Esophagus squamous epithelium (tissue), 5 donors: ENCODE results near the gene ADAM12. TPM values are rescaled to one million over a fixed set of nuclear protein-coding genes. Genes with fewer than 3 reads are reported as not detected.

Experiments
- DNase-seq: peaks from one replicate; lab custom pipeline; 2025; lab: John Stamatoyannopoulos, UW
- H3K27ac ChIP-seq, 4 donors: fragments of 200-600 bp; sonication (generic); one replicate each; pipeline ENCODE4 v1.5.1; 2016 to 2019; ENCODE audit warnings: mild to moderate bottlenecking in 1 of 4
- H3K27me3 ChIP-seq, 4 donors: fragments of 200-600 bp; sonication (generic); 1 replicate in 3 of 4; 2 replicates in 1 of 4; pipeline versions ENCODE4 v1.5.1 to v1.6.0; 2017 to 2021; ENCODE audit warnings: antibody characterized with exemption in 1 of 4
- H3K36me3 ChIP-seq, 3 donors: fragments of 200-600 bp; sonication (generic); one replicate each; pipeline ENCODE4 v1.5.1; 2016 to 2019
- H3K4me1 ChIP-seq, 3 donors: fragments of 200-600 bp; sonication (generic); one replicate each; pipeline ENCODE4 v1.5.1; 2017 to 2019
- H3K4me3 ChIP-seq, 4 donors: fragments of 200-600 bp; sonication (generic); 1 replicate in 3 of 4; 2 replicates in 1 of 4; pipeline ENCODE4 v1.5.1; 2016 to 2019; ENCODE audit warnings: mild to moderate bottlenecking in 2 of 4, moderate library complexity in 1 of 4
- H3K9me3 ChIP-seq, 3 donors: fragments of 200-600 bp; sonication (generic); one replicate each; pipeline ENCODE4 v1.5.1; 2016 to 2019
- POLR2A ChIP-seq, 4 donors: fragments of 450-650 bp; IDR thresholded peaks; one replicate each; pipeline ENCODE4 v1.6.1; 2017; ENCODE audit warnings: antibody characterized with exemption in 4 of 4, mild to moderate bottlenecking in 4 of 4, moderate library complexity in 3 of 4
- WGBS, 2 donors: methylation state at CpG; one replicate each; pipeline ENCODE4 v1.1.5; 2018; 5-methylcytosine and 5-hydroxymethylcytosine counted together
- intact Hi-C: fragments of 100-400 bp; cut with DNase I; formaldehyde crosslinking; loops from one replicate; pipeline ENCODE4 v1.15.0; 2022
- total RNA-seq, 4 donors: library from RNA; depleted of rRNA; stranded (reverse); fragments of >200 nt; gene quantifications; one replicate each; pipeline ENCODE4 v1.1.0, GENCODE V29; 2016
- TF ChIP-seq, protein P1 (sequence below), 6 experiments: fragments of 450-650 bp in 4 of 6; fragments of 200-600 bp in 2 of 6; sonication (generic) in 2 of 6; IDR thresholded peaks; one replicate each; pipeline ENCODE4 v1.5.1; 2016 to 2019; ENCODE audit warnings: antibody characterized with exemption in 6 of 6, mild to moderate bottlenecking in 4 of 6, moderate library complexity in 4 of 6
- donor health status: DM: yes; HTN: yes; CAD: no.

Gene ADAM12, protein sequence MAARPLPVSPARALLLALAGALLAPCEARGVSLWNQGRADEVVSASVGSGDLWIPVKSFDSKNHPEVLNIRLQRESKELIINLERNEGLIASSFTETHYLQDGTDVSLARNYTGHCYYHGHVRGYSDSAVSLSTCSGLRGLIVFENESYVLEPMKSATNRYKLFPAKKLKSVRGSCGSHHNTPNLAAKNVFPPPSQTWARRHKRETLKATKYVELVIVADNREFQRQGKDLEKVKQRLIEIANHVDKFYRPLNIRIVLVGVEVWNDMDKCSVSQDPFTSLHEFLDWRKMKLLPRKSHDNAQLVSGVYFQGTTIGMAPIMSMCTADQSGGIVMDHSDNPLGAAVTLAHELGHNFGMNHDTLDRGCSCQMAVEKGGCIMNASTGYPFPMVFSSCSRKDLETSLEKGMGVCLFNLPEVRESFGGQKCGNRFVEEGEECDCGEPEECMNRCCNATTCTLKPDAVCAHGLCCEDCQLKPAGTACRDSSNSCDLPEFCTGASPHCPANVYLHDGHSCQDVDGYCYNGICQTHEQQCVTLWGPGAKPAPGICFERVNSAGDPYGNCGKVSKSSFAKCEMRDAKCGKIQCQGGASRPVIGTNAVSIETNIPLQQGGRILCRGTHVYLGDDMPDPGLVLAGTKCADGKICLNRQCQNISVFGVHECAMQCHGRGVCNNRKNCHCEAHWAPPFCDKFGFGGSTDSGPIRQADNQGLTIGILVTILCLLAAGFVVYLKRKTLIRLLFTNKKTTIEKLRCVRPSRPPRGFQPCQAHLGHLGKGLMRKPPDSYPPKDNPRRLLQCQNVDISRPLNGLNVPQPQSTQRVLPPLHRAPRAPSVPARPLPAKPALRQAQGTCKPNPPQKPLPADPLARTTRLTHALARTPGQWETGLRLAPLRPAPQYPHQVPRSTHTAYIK
- total RNA-seq, result 1 to 10 TPM in 1 of 4 donors, under 1 TPM in 2, not detected in 1; 0.57 to 1.1 (median 0.76) TPM

DNA sequence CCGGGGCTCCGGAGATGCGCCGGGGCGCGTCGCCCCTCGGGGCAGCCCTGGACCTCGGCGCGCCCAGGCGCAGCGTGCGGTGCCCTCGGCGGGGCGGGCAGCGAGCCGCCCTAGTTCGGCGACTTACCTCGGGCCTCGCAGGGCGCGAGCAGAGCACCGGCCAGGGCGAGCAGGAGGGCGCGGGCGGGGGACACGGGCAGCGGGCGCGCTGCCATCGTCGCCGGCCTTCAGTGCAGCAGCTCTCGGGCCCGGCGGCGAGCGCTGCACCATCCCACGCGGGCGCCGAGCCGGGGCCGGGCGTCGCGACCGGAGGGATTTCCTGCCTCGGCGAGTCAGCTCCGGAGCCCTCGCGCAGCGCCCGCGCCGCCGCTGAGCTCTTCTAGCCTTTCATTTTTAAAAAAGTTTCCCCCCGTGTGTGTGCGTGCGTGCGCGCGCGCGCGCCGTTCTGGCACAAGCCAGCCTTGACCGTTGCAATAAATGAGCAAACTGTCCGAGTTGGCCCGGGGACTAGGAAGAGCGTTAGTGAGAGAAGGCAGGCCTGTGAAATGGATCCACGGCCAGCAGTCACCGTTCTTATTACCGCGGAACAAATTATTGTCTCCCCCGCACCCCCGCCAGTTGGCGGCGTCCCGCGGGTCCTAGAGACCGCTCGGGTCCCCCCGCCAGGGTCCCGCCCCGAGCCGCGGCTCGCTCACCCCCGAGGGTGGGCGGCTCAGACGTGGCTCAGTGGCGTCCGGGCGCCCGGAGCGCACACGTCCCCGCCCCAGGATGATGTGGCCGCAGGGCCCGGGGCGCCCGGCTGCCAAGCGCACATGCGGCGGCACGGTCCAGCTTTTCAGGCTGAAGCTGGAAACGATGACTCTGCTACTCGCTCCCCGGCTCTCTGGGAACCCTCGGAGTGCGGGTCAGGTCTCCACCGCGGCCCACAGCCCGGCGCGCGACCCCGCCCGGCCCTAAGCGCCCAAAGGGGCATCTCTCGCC, at the start of gene ADAM12:
Gene ADAM12, minus strand, starts transcription at position 547 of the 981 bp plus-strand sequence. Its CDS starts 332 bp downstream, at position 215.
- WGBS, 2 donors, result 3 to 7% methylated on average over 24 to 25 of the region's 127 CpGs
- TF ChIP-seq, protein P1, sequence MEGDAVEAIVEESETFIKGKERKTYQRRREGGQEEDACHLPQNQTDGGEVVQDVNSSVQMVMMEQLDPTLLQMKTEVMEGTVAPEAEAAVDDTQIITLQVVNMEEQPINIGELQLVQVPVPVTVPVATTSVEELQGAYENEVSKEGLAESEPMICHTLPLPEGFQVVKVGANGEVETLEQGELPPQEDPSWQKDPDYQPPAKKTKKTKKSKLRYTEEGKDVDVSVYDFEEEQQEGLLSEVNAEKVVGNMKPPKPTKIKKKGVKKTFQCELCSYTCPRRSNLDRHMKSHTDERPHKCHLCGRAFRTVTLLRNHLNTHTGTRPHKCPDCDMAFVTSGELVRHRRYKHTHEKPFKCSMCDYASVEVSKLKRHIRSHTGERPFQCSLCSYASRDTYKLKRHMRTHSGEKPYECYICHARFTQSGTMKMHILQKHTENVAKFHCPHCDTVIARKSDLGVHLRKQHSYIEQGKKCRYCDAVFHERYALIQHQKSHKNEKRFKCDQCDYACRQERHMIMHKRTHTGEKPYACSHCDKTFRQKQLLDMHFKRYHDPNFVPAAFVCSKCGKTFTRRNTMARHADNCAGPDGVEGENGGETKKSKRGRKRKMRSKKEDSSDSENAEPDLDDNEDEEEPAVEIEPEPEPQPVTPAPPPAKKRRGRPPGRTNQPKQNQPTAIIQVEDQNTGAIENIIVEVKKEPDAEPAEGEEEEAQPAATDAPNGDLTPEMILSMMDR (IDR thresholded peaks at IDR 0.05), result no peak
- TF ChIP-seq POLR2A (IDR thresholded peaks at IDR 0.05), result no peak
- no peaks in the 10 kb centered on the region for H3K9me3 ChIP-seq
- no peak for DNase-seq
- peaks cover 0 to 61% (median 2%) of the 10 kb centered on the region in 4 donors for H3K27me3 ChIP-seq
- peak within 1 kb of the TSS; percentile 31 to 74 (median 46) for H3K4me3 ChIP-seq
- intact Hi-C loops, result no loop called here
- H3K4me1 ChIP-seq, result peaks cover 7 to 30% (median 13%) of the 10 kb centered on the region in 3 donors
- H3K27ac ChIP-seq, result peak within 1 kb of the TSS in 3 of 4 donors; percentile 5 to 52 (median 39)
- H3K36me3 ChIP-seq, result no peaks in the 10 kb centered on the region

DNA sequence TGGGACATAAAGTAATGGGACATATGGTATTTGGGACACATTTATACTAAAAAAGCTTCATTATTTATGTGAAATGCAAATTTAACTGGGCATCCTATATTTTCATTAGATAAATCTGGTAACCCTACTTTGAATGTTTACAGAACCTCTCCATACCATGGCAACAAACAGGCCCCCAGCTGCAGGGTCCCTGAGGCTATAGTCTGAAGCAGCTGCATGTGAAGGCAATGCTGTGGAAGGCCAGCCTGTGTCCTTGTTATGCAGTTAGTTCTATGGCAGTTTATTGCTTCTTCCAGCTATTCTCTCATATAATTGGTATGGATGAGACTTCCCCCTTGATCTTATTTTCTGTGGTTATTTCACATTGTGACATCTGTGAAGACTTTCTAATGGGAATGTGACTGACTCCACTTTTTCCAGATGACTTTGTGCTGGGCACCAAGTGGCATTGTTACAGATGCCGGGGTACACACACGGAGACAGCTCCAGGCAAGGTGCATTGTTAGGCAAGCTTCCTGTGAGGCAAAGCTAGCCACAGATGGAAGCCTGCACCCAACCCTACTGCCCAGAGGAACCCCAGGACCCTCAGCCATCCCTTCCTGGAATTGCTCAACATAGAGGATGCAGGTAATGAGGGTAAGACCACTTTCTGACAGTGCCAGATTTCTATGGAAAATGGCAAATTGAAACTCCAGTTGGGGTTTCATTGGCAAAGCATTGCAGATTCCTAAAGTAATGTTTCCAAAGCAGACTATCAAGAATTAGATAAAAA, 49.5 kb upstream of the ADAM12 start:
- Histone ChIP-seq H3K27me3 (peaks cover 0 to 16% (median 0%) of the 10 kb centered on the region in 4 donors), H3K4me3 (no peak overlapping the region), H3K4me1 (no peaks in the 10 kb centered on the region), H3K27ac (no peak overlapping the region), H3K9me3 (peaks cover 0 to 7% (median 0%) of the 10 kb centered on the region in 3 donors), H3K36me3 (no peaks in the 10 kb centered on the region)
- no peak for DNase-seq
- 58 to 71% methylated on average over 2 of the region's 2 CpGs for WGBS, 2 donors
- TF ChIP-seq, protein P1 (IDR thresholded peaks at IDR 0.05), result no peak
- TF ChIP-seq POLR2A (IDR thresholded peaks at IDR 0.05), result no peak
- intact Hi-C loops, result no loop called here

DNA sequence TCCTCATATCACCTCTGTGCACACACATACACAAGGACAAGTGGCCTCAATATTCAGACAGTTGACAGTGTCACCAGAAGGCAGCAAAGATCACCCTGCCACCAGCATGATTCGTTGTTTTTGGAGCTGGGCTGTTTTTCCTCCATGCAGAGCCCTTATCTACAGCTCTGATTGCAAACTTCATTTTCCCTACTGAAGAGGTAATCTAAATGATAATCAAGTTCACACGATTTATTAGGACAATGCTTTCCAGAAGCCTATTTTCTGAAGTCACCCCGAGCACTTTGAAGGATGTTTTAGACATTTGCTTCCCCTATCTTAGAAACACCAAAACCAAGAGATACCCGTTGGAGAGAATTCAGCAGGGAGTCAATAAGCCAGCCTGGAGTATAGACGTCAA, 46.0 kb upstream of the ADAM12 start:
- intact Hi-C loops, result no loop called here
- no peak for TF ChIP-seq POLR2A (IDR thresholded peaks at IDR 0.05)
- TF ChIP-seq, protein P1 (IDR thresholded peaks at IDR 0.05), result no peak
- DNase-seq, result no peak
- Histone ChIP-seq H3K27ac (no peak overlapping the region), H3K9me3 (no peaks in the 10 kb centered on the region), H3K27me3 (peaks cover 0 to 16% (median 0%) of the 10 kb centered on the region in 4 donors), H3K4me3 (no peak overlapping the region), H3K36me3 (no peaks in the 10 kb centered on the region), H3K4me1 (no peaks in the 10 kb centered on the region)
- 47 to 62% methylated on average over 5 of the region's 5 CpGs for WGBS, 2 donors

DNA sequence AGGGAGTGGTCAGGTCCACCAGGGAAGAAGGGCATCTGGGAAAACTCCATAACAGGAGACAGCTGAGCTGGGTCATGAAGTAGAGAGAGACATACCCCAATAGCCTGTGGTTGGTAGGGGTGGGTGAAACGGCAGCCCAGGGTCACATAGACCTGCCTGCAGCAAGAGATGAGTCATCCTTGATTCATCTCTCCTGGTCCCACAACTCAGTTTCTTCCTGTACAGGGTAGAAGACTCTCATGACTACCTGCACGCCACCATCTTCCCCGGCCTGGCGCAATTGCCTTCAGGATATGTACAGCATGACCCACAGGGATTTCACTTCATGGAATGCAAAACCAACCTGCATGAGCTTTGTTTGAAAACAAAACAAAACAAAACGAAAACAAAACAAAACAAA, 45.1 kb upstream of the ADAM12 start:
- DNase-seq, result no peak
- H3K4me1 ChIP-seq, result no peaks in the 10 kb centered on the region
- no peaks in the 10 kb centered on the region for H3K36me3 ChIP-seq
- H3K4me3 ChIP-seq, result no peak overlapping the region
- no peaks in the 10 kb centered on the region for H3K9me3 ChIP-seq
- no peak overlapping the region for H3K27ac ChIP-seq
- intact Hi-C loops, result no loop called here
- H3K27me3 ChIP-seq, result peaks cover 0 to 17% (median 0%) of the 10 kb centered on the region in 4 donors
- TF ChIP-seq POLR2A (IDR thresholded peaks at IDR 0.05), result no peak
- TF ChIP-seq, protein P1 (IDR thresholded peaks at IDR 0.05), result no peak
- WGBS, 2 donors, result 53 to 60% methylated on average over 5 of the region's 5 CpGs
